GM23338 (cell line): Measurements from ENCODE around the gene PPM1L. TPM values are rescaled to one million over a fixed set of nuclear protein-coding genes. Genes with fewer than 3 reads are reported as not detected.

Source experiments
- ATAC-seq: fragments of 200-7000 bp; cut with Tn5 transposase; 3 replicates; pipeline ENCODE4 v1.9.1; 2020
- DNase-seq: peaks from one replicate; pipeline ENCODE4 v3.0.0-alpha.2; 2015; ENCODE audit warnings: low spot score
- H2AFZ ChIP-seq: fragments of 200-600 bp; sonication (generic); 2 replicates; pipeline ENCODE4 v1.8.0; 2016; ENCODE audit warnings: antibody characterized with exemption, mild to moderate bottlenecking, moderate library complexity
- H3F3A ChIP-seq: fragments of 200-600 bp; sonication (generic); replicated peaks from 2 replicates; pipeline ENCODE4 v1.8.0; 2017; ENCODE audit warnings: antibody characterized with exemption, mixed run types, low read depth
- H3K27ac ChIP-seq: fragments of 200-600 bp; sonication (generic); 2 replicates; pipeline ENCODE4 v1.6.1; 2016; ENCODE audit warnings: low read depth
- H3K27me3 ChIP-seq: fragments of 200-600 bp; sonication (generic); 2 replicates; pipeline ENCODE4 v1.8.0; 2016; ENCODE audit warnings: mild to moderate bottlenecking, mixed run types, moderate library complexity; ENCODE audit not compliant: insufficient read depth
- H3K36me3 ChIP-seq: fragments of 200-600 bp; sonication (generic); 2 replicates; pipeline ENCODE4 v1.8.0; 2016; ENCODE audit warnings: mild to moderate bottlenecking; ENCODE audit not compliant: insufficient read depth
- H3K4me1 ChIP-seq: fragments of 200-600 bp; sonication (generic); 2 replicates; pipeline ENCODE4 v1.8.0; 2016; ENCODE audit warnings: mild to moderate bottlenecking, moderate library complexity; ENCODE audit not compliant: insufficient read depth
- H3K4me2 ChIP-seq: fragments of 200-600 bp; sonication (generic); 2 replicates; pipeline ENCODE4 v1.7.1; 2017; ENCODE audit warnings: mixed run types
- H3K4me3 ChIP-seq: fragments of 200-600 bp; sonication (generic); 2 replicates; pipeline ENCODE4 v1.6.1; 2016; ENCODE audit warnings: mixed run types
- H3K79me2 ChIP-seq: fragments of 200-600 bp; sonication (generic); replicated peaks from 2 replicates; pipeline ENCODE4 v1.8.0; 2017; ENCODE audit warnings: mild to moderate bottlenecking; ENCODE audit not compliant: insufficient read depth
- H3K9me2 ChIP-seq: fragments of 200-600 bp; sonication (generic); 2 replicates; pipeline ENCODE4 v1.8.0; 2017; ENCODE audit not compliant: insufficient read depth
- H4K20me1 ChIP-seq: fragments of 200-600 bp; sonication (generic); replicated peaks from 2 replicates; pipeline ENCODE4 v1.8.0; 2017; ENCODE audit warnings: mild to moderate bottlenecking; ENCODE audit not compliant: insufficient read depth
- H3K27ac Mint-ChIP-seq: 2 replicates; pipeline ENCODE4 v1.8.0; 2020; ENCODE audit warnings: inconsistent platforms, mild to moderate bottlenecking, moderate library complexity, mixed read lengths
- H3K27me3 Mint-ChIP-seq: 3 replicates; pipeline ENCODE4 v1.8.0; 2022; ENCODE audit warnings: low read depth, mild to moderate bottlenecking, moderate library complexity, mixed read lengths, inconsistent platforms; ENCODE audit not compliant: insufficient read depth, poor library complexity
- H3K36me3 Mint-ChIP-seq: 3 replicates; pipeline ENCODE4 v1.8.0; 2021; ENCODE audit warnings: low read depth, mild to moderate bottlenecking, inconsistent platforms, moderate library complexity, mixed read lengths
- H3K4me1 Mint-ChIP-seq: 3 replicates; pipeline ENCODE4 v1.8.0; 2020; ENCODE audit warnings: mild to moderate bottlenecking, inconsistent platforms, mixed read lengths
- H3K4me3 Mint-ChIP-seq: 3 replicates; pipeline ENCODE4 v1.8.0; 2021; ENCODE audit warnings: moderate library complexity, mild to moderate bottlenecking, inconsistent platforms, mixed read lengths
- H3K9me3 Mint-ChIP-seq: 3 replicates; pipeline ENCODE4 v1.8.0; 2020; ENCODE audit warnings: moderate library complexity, mild to moderate bottlenecking, inconsistent platforms, mixed read lengths
- CREB1 ChIP-seq: fragments of 250-450 bp; sonication (Bioruptor Pico); IDR thresholded peaks from 2 replicates; pipeline ENCODE4 v1.5.0; 2020; ENCODE audit warnings: low read depth, mild to moderate bottlenecking, moderate library complexity
- CTCF ChIP-seq, 2 experiments: fragments of 200-600 bp in 1 of 2; sonication (generic) in 1 of 2; conservative IDR thresholded peaks; 2 replicates each; pipeline versions ENCODE4 v1.5.1 to v1.6.1; 2016 to 2017; ENCODE audit warnings: antibody characterized with exemption in 2 of 2, low read depth in 2 of 2, mild to moderate bottlenecking in 2 of 2, moderate library complexity in 1 of 2
- EZH2 ChIP-seq: fragments of 200-600 bp; sonication (generic); IDR thresholded peaks from one replicate; pipeline ENCODE4 v1.8.0; 2017; ENCODE audit warnings: antibody characterized with exemption, mild to moderate bottlenecking, low read depth; ENCODE audit not compliant: unreplicated experiment
- JUNB ChIP-seq: IDR thresholded peaks from one replicate; pipeline ENCODE4 v1.6.1; 2016; ENCODE audit warnings: antibody characterized with exemption; ENCODE audit not compliant: unreplicated experiment
- REST ChIP-seq: IDR thresholded peaks from one replicate; pipeline ENCODE4 v1.6.1; 2018; ENCODE audit warnings: antibody characterized with exemption; ENCODE audit not compliant: unreplicated experiment
- ZNF114 ChIP-seq: fragments of 250-450 bp; sonication (Bioruptor Pico); IDR thresholded peaks from 2 replicates; pipeline ENCODE4 v1.5.0; 2020; ENCODE audit warnings: mild to moderate bottlenecking, moderate library complexity
- ZNF331 ChIP-seq: fragments of 250-450 bp; sonication (Bioruptor Pico); IDR thresholded peaks from 2 replicates; pipeline ENCODE4 v1.5.0; 2020; ENCODE audit warnings: low read depth, mild to moderate bottlenecking, moderate library complexity
- ZNF462 ChIP-seq: fragments of 250-450 bp; sonication (Bioruptor Pico); IDR thresholded peaks from 2 replicates; pipeline ENCODE4 v1.5.0; 2020; ENCODE audit warnings: mild to moderate bottlenecking, moderate library complexity
- polyA plus RNA-seq: library from polyadenylated mRNA; unstranded; fragments of >200 nt; fragmentation: Nextera tagmentation; extraction: Ambion mirVana; gene quantifications from 2 replicates; pipeline ENCODE4 v1.2.1, GENCODE V29; 2016
- total RNA-seq: library from RNA; depleted of rRNA; stranded (reverse); fragments of >200 nt; shearing (Covaris generic); gene quantifications from 2 replicates; pipeline ENCODE4 v1.2.3, GENCODE V29; 2014

PPM1L gene
- total and polyA plus RNA-seq, 2 experiments from 2014 or later: 3.9 to 26.4 TPM

GRCh38 chr3:160990446-160990845, 234.4 kb downstream of the PPM1L start:
- Histone ChIP-seq H3K4me3 (no peak overlapping the region), H2AFZ (no peak overlapping the region), H3K4me1 (no peaks in the 10 kb centered on the region), H3K9me2 (no peaks in the 10 kb centered on the region), H3K36me3 (no peaks in the 10 kb centered on the region), H3K27ac (no peak overlapping the region), H4K20me1 (no peaks in the 10 kb centered on the region), H3K27me3 (no peaks in the 10 kb centered on the region), H3K79me2 (no peaks in the 10 kb centered on the region), H3K4me2 (no peak overlapping the region), H3F3A (no peaks in the 10 kb centered on the region)
- no peaks in the 10 kb centered on the region for H3K36me3 Mint-ChIP-seq
- H3K4me3 Mint-ChIP-seq: no peak overlapping the region
- TF ChIP-seq CTCF (conservative IDR thresholded peaks at IDR 0.05; ENCODE audit: low read depth in 2 of 2) (no peak), EZH2 (no peak), ZNF114 (no peak), JUNB (no peak), ZNF462 (CRISPR knock-in tag) (no peak), REST (no peak), ZNF331 (CRISPR knock-in tag) (no peak), CREB1 (no peak)
- no peaks in the 10 kb centered on the region for H3K27me3 Mint-ChIP-seq
- ATAC-seq (no peak), DNase-seq (no peak)
- peaks cover 4% of the 10 kb centered on the region; the same call in 1 of the 3 replicates for H3K4me1 Mint-ChIP-seq
- H3K9me3 Mint-ChIP-seq: peaks cover 4% of the 10 kb centered on the region; the same call in 1 of the 3 replicates
- H3K27ac Mint-ChIP-seq: no peak overlapping the region
